HG03097 (cell line): Measurements from ENCODE around the gene MPP2.
"Not testable (repeated sequence)": the region's sequence is repeated elsewhere in the genome, so short reads cannot be mapped to it uniquely, and the experiment has no call there.

ENCODE experiments used
- ATAC-seq: cut with Tn5 transposase; IDR thresholded peaks from one replicate; pipeline ENCODE4 v1.9.1; 2021; ENCODE audit not compliant: unreplicated experiment, low FRiP score

The MPP2 gene

DNA sequence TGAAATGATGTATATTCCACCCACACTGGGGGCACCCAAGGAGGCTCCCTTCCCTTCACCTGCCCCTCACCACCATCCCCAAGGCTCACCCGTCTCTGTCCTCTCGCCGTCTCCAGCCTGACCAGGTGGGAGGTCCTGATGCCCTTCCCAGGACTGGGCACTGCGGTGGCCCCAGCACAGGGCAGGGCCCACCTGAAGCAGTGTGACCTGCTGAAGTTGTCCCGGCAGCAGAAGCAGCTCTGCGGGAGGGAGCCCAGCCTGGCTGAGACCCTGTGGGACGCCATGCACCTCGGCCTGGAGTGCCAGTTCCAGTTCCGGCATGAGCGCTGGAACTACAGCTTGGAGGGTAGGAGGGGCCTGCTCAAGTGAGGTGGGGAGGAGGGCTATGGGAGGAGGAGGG, 25.0 kb upstream of the MPP2 start:
- ATAC-seq = no peak

GRCh38 chr17:43931062-43931571, 23.8 kb upstream of the MPP2 start:
- ATAC-seq = no peak

- ATAC-seq = no peak
These were observed 21.3 kb upstream of the MPP2 start for GRCh38 chr17:43928609-43929008.

DNA sequence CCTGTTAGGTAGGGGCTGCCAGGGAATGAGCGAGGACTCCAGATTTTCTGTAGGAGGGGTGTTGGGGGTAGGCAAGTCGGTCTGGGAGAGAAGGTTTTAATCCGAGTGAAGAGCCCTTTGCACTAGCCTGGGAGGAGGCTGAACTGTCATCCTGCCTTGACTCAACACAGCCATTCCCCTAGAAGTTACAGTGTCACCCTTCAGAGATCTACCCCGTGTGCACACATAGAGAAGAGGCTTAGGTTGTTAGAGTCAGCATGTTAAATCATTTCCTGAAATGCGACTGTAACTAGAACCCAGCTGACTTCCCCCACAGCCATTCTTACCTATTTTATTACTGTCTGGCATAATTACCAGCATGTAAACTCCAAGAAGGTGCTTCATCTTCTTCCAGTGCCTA, 20.6 kb upstream of the MPP2 start:
- ATAC-seq = not testable (repeated sequence)

- ATAC-seq = no peak
These were observed 19.9 kb upstream of the MPP2 start for GRCh38 chr17:43927060-43927864.

DNA sequence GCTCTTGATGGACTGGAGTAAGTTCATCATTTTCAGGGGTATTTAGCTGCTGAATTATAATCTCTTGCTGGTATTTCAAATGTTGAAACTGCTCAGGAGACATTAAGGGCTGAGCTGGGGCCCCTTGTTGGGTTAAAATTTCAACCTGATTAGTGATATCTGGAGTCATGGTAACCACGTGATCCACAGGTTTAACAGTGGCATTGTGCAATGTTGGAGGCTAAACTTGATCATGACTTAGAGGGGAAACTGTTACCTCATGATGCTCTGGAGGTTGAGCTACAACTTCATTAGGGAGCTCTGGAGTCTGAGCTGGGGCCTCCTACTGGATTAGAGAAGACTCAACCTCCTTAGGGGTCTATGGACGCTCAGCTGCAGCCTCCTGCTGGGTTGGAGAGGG, 17.2 kb upstream of the MPP2 start:
- ATAC-seq = no peak

GRCh38 chr17:43920500-43921095, 13.3 kb upstream of the MPP2 start:
- ATAC-seq = no peak

DNA sequence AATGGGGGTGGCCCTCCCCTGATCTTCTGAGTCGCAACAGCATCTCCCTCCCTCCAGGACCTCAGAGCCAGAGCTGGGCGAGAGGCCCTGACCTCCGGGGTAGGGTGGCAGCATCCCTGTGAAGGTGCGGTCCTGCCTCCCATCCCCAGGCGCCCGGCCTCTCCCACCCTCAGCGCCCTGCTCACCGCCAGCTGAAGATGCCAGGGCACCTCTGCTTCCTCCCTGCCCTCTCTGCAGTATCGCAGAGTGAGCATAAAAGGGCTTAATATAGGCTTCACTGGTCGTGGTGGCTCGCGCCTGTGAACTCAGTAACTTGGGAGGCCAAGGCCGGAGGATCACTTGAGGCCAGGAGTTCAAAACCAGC, 10.7 kb upstream of the MPP2 start:
- ATAC-seq = no peak

- no peak for ATAC-seq
These were observed 10.2 kb upstream of the MPP2 start for GRCh38 chr17:43917348-43918025.

DNA sequence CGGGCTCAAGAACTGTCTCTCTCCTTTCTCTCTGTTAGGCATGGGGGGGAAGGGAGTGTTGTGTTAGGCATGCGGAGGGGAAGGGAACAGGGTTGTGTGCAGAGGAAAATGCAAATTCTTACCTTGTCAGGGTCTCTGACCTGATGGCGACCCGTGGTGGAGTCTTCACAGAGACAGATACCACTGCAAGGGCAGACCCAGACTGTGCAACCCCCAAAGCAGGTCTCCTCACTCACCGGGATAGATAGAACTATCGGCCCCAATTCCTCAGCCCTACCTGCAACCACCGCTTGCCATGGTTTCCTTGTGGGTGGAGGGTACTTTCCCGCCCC, 9.6 kb upstream of the MPP2 start:
- ATAC-seq = no peak

- ATAC-seq = no peak
These were observed 9.0 kb upstream of the MPP2 start for GRCh38 chr17:43916385-43916784.

GRCh38 chr17:43915559-43915958, 8.2 kb upstream of the MPP2 start:
- no peak for ATAC-seq

GRCh38 chr17:43914451-43914850, 7.1 kb upstream of the MPP2 start:
- ATAC-seq = no peak

GRCh38 chr17:43913584-43913983, 6.2 kb upstream of the MPP2 start:
- ATAC-seq = no peak

- ATAC-seq = no peak
These were observed 5.4 kb upstream of the MPP2 start for GRCh38 chr17:43912635-43913304.

GRCh38 chr17:43911904-43912303, 4.6 kb upstream of the MPP2 start:
- no peak for ATAC-seq

DNA sequence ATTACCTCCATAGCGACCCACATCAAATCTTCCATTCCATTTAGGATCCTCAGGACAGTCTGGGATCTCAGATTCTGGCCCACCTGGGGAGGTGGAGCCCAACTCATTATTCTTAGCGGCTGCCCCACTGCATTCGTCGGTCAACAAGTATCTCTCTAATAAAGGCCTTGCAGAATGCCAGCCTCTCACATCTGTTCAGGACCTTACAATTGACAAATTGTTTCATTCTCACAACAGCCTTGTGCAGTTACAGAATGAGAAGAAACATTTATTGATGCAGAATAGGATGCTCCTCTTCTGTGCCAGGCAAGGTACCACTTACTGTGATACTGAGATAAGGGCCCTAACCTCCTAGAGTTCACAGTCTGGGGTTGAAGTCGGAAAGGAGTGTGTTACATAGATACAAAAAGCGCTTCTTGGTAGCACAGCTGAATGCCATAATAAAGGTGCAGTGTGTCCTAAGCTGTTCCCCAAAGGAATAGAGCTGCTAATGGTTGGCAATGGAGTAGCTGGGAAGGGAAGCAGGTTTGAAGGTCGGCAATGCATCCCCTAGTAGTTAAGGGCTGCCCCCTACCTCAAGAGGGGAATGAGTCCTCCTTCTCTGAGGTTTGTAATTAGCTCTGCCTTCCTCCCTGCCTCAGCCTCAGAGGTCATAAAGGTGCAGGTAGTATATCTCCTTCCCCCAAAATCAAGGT, 2.3 kb upstream of the MPP2 start:
- no peak for ATAC-seq

GRCh38 chr17:43907998-43908721, 824 bp upstream of the MPP2 start:
- ATAC-seq = no peak

DNA sequence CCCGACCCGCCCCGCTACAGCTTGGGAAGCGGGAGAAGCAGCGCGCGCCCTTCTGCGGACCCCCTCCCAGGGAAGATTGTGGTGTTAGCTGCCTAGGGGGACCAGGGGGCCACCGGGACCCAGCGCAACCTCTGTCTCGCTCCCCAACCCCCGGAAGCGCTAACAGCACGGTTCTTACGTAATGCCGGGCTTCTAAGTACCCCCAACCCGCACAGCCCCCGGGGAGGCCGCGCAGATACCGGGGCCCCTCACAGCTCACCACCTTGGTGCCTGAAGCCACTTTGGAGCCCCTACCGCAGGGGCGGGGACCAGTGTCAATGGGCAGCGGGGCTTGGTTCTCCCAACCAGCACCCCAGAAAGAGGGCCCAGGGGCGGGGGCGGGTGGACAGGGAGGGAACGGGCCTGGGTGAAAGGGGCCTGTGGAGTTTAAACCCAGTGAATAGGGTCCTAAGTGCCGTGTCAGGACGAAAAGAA, 348 bp downstream of the MPP2 start:
- ATAC-seq = no peak
